RWPE2 (cell line): Measurements from ENCODE around the gene GSK3B.
A peak's percentile ranks its signal among the peaks of the same experiment; 100 is the strongest.

Experiments used
- ATAC-seq: fragments of 200-7000 bp; cut with Tn5 transposase; 3 replicates; pipeline ENCODE4 v1.9.1; 2021; ENCODE audit warnings: low read depth
- DNase-seq: peaks from one replicate; pipeline ENCODE4 v3.0.0-alpha.2; 2020; ENCODE audit warnings: low spot score
- H3K27ac ChIP-seq: fragments of 450-650 bp; 2 replicates; pipeline ENCODE4 v1.5.1; 2017; ENCODE audit warnings: mild to moderate bottlenecking; ENCODE audit not compliant: poor library complexity, severe bottlenecking
- H3K27me3 ChIP-seq: fragments of 250-450 bp; sonication (Bioruptor Pico); 2 replicates; pipeline ENCODE4 v1.5.1; 2021; ENCODE audit warnings: mild to moderate bottlenecking, moderate library complexity; ENCODE audit not compliant: insufficient read depth, poor library complexity, severe bottlenecking
- H3K36me3 ChIP-seq: fragments of 250-450 bp; sonication (Bioruptor Pico); 2 replicates; pipeline ENCODE4 v1.5.1; 2020; ENCODE audit warnings: low read depth, mild to moderate bottlenecking, moderate library complexity
- H3K4me1 ChIP-seq: fragments of 250-450 bp; sonication (Bioruptor Pico); 2 replicates; pipeline ENCODE4 v1.5.1; 2021; ENCODE audit warnings: mild to moderate bottlenecking, moderate library complexity; ENCODE audit not compliant: insufficient read depth, poor library complexity, severe bottlenecking
- H3K4me3 ChIP-seq: fragments of 250-450 bp; sonication (Bioruptor Pico); 2 replicates; pipeline ENCODE4 v1.5.1; 2021; ENCODE audit warnings: mild to moderate bottlenecking, moderate library complexity; ENCODE audit not compliant: severe bottlenecking
- H3K9me3 ChIP-seq: fragments of 250-450 bp; sonication (Bioruptor Pico); 2 replicates; pipeline ENCODE4 v1.5.1; 2021; ENCODE audit warnings: mild to moderate bottlenecking, moderate library complexity; ENCODE audit not compliant: severe bottlenecking
- CTCF ChIP-seq: fragments of 450-650 bp; IDR thresholded peaks from one replicate; pipeline ENCODE4 v1.5.1; 2017; ENCODE audit warnings: mild to moderate bottlenecking, moderate library complexity; ENCODE audit not compliant: poor library complexity, severe bottlenecking

Gene GSK3B

GRCh38 chr3:119885746-119886530 lies 208.3 kb downstream of the GSK3B start:
- Histone ChIP-seq H3K27ac (no peak overlapping the region), H3K4me3 (no peak overlapping the region), H3K4me1 (no peaks in the 10 kb centered on the region), H3K9me3 (no peaks in the 10 kb centered on the region), H3K36me3 (peaks cover 88% of the 10 kb centered on the region), H3K27me3 (no peaks in the 10 kb centered on the region)
- TF ChIP-seq CTCF: no peak
- DNase-seq (no peak), ATAC-seq (no peak)

GRCh38 chr3:119884161-119884557 lies 210.1 kb downstream of the GSK3B start:
- ATAC-seq: no peak; the same call in 2 of the 3 replicates
- no peak overlapping the region for H3K27ac ChIP-seq
- H3K27me3 ChIP-seq: no peaks in the 10 kb centered on the region
- H3K4me1 ChIP-seq: no peaks in the 10 kb centered on the region
- no peak for TF ChIP-seq CTCF
- no peak for DNase-seq
- H3K36me3 ChIP-seq: peaks cover 86% of the 10 kb centered on the region
- no peaks in the 10 kb centered on the region for H3K9me3 ChIP-seq
- H3K4me3 ChIP-seq: no peak overlapping the region

- no peak overlapping the region for H3K4me3 ChIP-seq
- no peak overlapping the region for H3K27ac ChIP-seq
- no peaks in the 10 kb centered on the region for H3K9me3 ChIP-seq
- DNase-seq: no peak
- TF ChIP-seq CTCF: no peak
- peaks cover 88% of the 10 kb centered on the region for H3K36me3 ChIP-seq
- H3K4me1 ChIP-seq: no peaks in the 10 kb centered on the region
- no peaks in the 10 kb centered on the region for H3K27me3 ChIP-seq
- ATAC-seq: no peak
Measured at GRCh38 chr3:119883461-119884160, 210.6 kb downstream of the GSK3B start.

GRCh38 chr3:119880966-119881365 lies 213.3 kb downstream of the GSK3B start:
- H3K27me3 ChIP-seq: no peaks in the 10 kb centered on the region
- H3K4me1 ChIP-seq: no peaks in the 10 kb centered on the region
- ATAC-seq (peak; percentile 27; the same call in 1 of the 3 replicates), DNase-seq (no peak)
- TF ChIP-seq CTCF: no peak
- no peaks in the 10 kb centered on the region for H3K9me3 ChIP-seq
- no peak overlapping the region for H3K4me3 ChIP-seq
- H3K36me3 ChIP-seq: peaks cover 93% of the 10 kb centered on the region
- H3K27ac ChIP-seq: no peak overlapping the region
